ENCODE results near the gene CCDC116. TPM values are rescaled to one million over a fixed set of nuclear protein-coding genes. Genes with fewer than 3 reads are reported as not detected.
"Not testable (repeated sequence)": the region's sequence is repeated elsewhere in the genome, so short reads cannot be mapped to it uniquely, and the experiment has no call there.

CCDC116 gene
- total RNA-seq, 2 donors from 2014 or later: 0.46 to 0.84 TPM

DNA sequence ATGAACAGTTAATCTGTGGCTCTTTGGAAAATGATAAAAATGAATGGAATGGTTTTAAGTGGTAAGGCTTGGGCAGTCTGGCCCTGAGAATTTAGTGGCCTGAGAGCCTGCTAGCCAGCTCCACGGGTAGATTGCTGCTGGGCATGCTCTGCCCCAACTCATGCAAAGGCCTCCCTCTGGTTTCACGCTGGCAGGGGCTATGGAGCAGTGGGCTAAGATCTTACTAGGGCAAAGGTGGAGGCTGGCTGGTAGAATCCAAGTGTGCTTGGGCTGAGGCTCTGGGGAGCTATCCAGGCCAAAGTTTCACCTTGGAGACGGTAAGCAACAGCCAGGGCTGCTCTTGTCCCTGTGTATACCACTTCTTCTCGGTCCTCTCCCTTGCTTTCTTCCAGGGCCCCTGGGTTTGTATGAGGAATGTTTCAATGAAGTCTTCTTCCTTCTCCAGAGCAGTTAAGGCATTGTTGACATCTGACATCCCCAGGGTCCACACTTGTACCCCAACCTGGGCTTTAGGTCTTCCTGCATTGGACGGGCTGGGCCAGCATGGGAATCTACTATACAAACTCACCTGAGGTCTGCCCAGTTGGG is 37.6 kb upstream of the CCDC116 start:
- Mint-ChIP-seq H3K4me1 (peaks cover 10% of the 10 kb centered on the region), H3K9me3 (no peaks in the 10 kb centered on the region), H3K4me3 (no peak overlapping the region), H3K27ac (no peak overlapping the region), H3K27me3 (ENCODE audit: insufficient read depth) (no peaks in the 10 kb centered on the region), H3K36me3 (ENCODE audit: low read depth) (peaks cover 59% of the 10 kb centered on the region)
- no peak for TF ChIP-seq CTCF (conservative IDR thresholded peaks at IDR 0.05)
- H3K36me3 ChIP-seq (ENCODE audit: control insufficient read depth, insufficient read depth, low read length): peaks cover 75% of the 10 kb centered on the region
- WGBS, 2 experiments (ENCODE audit: insufficient coverage in 1 of 2, insufficient read length in 1 of 2): 97 to 100% methylated on average over 2 to 5 of the region's 5 CpGs
- H3K9ac ChIP-seq (ENCODE audit: extremely low read depth, low read length, poor library complexity, severe bottlenecking): no peak overlapping the region
- no peaks in the 10 kb centered on the region for H3K9me3 ChIP-seq (ENCODE audit: control insufficient read depth, low read length)
- H3K27ac ChIP-seq (ENCODE audit: low read depth, low read length): no peak overlapping the region
- DNase-seq: no peak
- H3K27me3 ChIP-seq (ENCODE audit: control insufficient read depth, insufficient read depth, low read length, poor library complexity, severe bottlenecking): no peaks in the 10 kb centered on the region
- no peaks in the 10 kb centered on the region for H3K4me1 ChIP-seq (ENCODE audit: control insufficient read depth, insufficient read depth, low read length)
- no peak overlapping the region for H3K4me3 ChIP-seq (ENCODE audit: low read length)

DNA sequence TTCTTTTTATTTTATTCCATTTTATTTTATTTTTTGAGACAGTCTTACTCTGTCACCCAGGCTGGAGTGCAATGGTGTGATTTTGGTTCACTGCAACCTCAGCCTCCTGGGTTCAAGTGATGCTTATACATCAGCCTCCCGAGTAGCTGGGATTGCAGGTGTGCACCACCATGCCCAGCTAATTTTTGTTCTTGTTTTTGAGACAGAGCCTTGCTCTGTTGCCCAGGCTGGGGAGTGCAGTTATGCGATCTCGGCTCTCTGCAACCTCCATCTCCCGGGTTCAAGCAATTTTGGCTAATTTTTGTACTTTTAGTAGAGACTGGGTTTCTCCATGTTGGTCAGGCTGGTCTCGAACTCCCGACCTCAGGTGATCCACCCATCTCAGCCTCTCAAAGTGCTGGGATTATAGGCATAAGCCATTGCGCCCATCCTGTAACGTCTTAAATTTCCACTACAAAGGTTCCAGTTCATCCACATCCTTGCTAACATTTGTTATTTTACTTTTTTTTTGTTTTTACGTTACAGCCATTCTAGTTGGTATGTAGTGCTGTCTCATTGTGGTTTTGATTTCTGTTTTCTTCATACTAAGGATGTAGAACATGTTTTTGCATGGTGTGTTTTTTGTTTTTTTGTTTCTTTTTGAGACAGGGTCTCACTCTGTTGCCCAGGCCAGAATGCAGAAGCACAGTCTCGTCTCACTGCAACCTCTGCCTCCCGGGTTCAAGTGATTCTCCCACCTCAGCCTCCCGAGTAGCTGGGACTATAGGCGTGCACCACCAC is 36.0 kb upstream of the CCDC116 start:
- WGBS, 2 experiments (ENCODE audit: insufficient coverage in 1 of 2, insufficient read length in 1 of 2): 94 to 98% methylated on average over 9 to 13 of the region's 13 CpGs
- not testable (repeated sequence) for H3K4me1 Mint-ChIP-seq; H3K9me3 Mint-ChIP-seq; H3K27me3 ChIP-seq (ENCODE audit: control insufficient read depth, insufficient read depth, low read length, poor library complexity, severe bottlenecking); H3K27ac ChIP-seq (ENCODE audit: low read depth, low read length); H3K27me3 Mint-ChIP-seq (ENCODE audit: insufficient read depth); H3K4me1 ChIP-seq (ENCODE audit: control insufficient read depth, insufficient read depth, low read length); H3K9ac ChIP-seq (ENCODE audit: extremely low read depth, low read length, poor library complexity, severe bottlenecking); H3K27ac Mint-ChIP-seq; H3K4me3 ChIP-seq (ENCODE audit: low read length); DNase-seq; H3K4me3 Mint-ChIP-seq; H3K9me3 ChIP-seq (ENCODE audit: control insufficient read depth, low read length)
- peaks cover 65% of the 10 kb centered on the region for H3K36me3 ChIP-seq (ENCODE audit: control insufficient read depth, insufficient read depth, low read length)
- H3K36me3 Mint-ChIP-seq (ENCODE audit: low read depth): peaks cover 54% of the 10 kb centered on the region

GRCh38 chr22:21598302-21598701 is 34.3 kb upstream of the CCDC116 start:
- Histone ChIP-seq H3K4me3 (ENCODE audit: low read length) (no peak overlapping the region), H3K9ac (ENCODE audit: extremely low read depth, low read length, poor library complexity, severe bottlenecking) (no peak overlapping the region), H3K4me1 (ENCODE audit: control insufficient read depth, insufficient read depth, low read length) (no peaks in the 10 kb centered on the region), H3K36me3 (ENCODE audit: control insufficient read depth, insufficient read depth, low read length) (peaks cover 58% of the 10 kb centered on the region), H3K9me3 (ENCODE audit: control insufficient read depth, low read length) (no peaks in the 10 kb centered on the region), H3K27ac (ENCODE audit: low read depth, low read length) (no peak overlapping the region), H3K27me3 (ENCODE audit: control insufficient read depth, insufficient read depth, low read length, poor library complexity, severe bottlenecking) (no peaks in the 10 kb centered on the region)
- no peak overlapping the region for H3K27ac Mint-ChIP-seq
- no peaks in the 10 kb centered on the region for H3K9me3 Mint-ChIP-seq
- peaks cover 4% of the 10 kb centered on the region for H3K4me1 Mint-ChIP-seq
- no peaks in the 10 kb centered on the region for H3K27me3 Mint-ChIP-seq (ENCODE audit: insufficient read depth)
- TF ChIP-seq CTCF (conservative IDR thresholded peaks at IDR 0.05): no peak
- no peak overlapping the region for H3K4me3 Mint-ChIP-seq
- DNase-seq: no peak
- 100% methylated on average over 1 of the region's 3 CpGs; no CpG with 5 or more reads in 1 of the 2 experiments for WGBS, 2 experiments (ENCODE audit: insufficient coverage in 1 of 2, insufficient read length in 1 of 2)
- H3K36me3 Mint-ChIP-seq (ENCODE audit: low read depth): peaks cover 52% of the 10 kb centered on the region
